Measurements from ENCODE around the gene ODAD4. TPM values are rescaled to one million over a fixed set of nuclear protein-coding genes. Genes with fewer than 3 reads are reported as not detected.

Gene ODAD4
- total RNA-seq, 1 experiment from 2014 or later = 0.98 TPM

GRCh38 chr17:41910701-41911391, 19.6 kb upstream of the ODAD4 start:
- ChIA-PET CTCF (no interaction called here), POLR2A (no interaction called here), RAD21 (ENCODE audit: low non-redundant PET in 1 of 2, low total read pairs in 2 of 2, uncharacterized antibody in 2 of 2, unreplicated experiment in 2 of 2) (no interaction called here)
- Histone ChIP-seq H3K9me2 (ENCODE audit: insufficient read depth) (no peaks in the 10 kb centered on the region), H3K9ac (ENCODE audit: low read length) (no peak overlapping the region), H3K79me2 (ENCODE audit: insufficient read depth, low read length) (peaks cover 59% of the 10 kb centered on the region), H3K9me3 (ENCODE audit: control insufficient read depth in 1 of 2, insufficient read depth in 1 of 2, low read depth in 1 of 2, low read length in 2 of 2) (no peaks in the 10 kb centered on the region), H3K27me3 (ENCODE audit: insufficient read depth, low read length) (no peaks in the 10 kb centered on the region), H3K4me2 (ENCODE audit: low read length) (no peak overlapping the region), H3K27ac (ENCODE audit: low read depth, low read length) (no peak overlapping the region), H3K4me1 (ENCODE audit: control insufficient read depth in 1 of 2, insufficient read depth in 2 of 2, low read length in 2 of 2) (peaks cover 0 to 17% of the 10 kb centered on the region in 2 experiments; a peak in 2 of 4 replicates), H3K36me3 (ENCODE audit: control insufficient read depth in 1 of 2, insufficient read depth in 2 of 2, low read length in 2 of 2) (peaks cover 52 to 71% of the 10 kb centered on the region in 2 experiments), H3K4me3 (replicated peaks in 1 of 2; ENCODE audit: low read depth in 1 of 2, low read length in 2 of 2) (no peak overlapping the region), H2AFZ (ENCODE audit: low read depth, low read length, poor library complexity, severe bottlenecking) (no peak overlapping the region), H4K20me1 (ENCODE audit: insufficient read depth) (no peaks in the 10 kb centered on the region)
- intact Hi-C loops (cut with micrococcal nuclease) = no loop called here
- DNase-seq (ENCODE audit: low read depth, low spot score) = no peak
- ATAC-seq = no peak
- no peak for TF ChIP-seq EGR1 (IDR thresholded peaks at IDR 0.05; ENCODE audit: low read depth)
- TF ChIP-seq SP1 (IDR thresholded peaks at IDR 0.05; ENCODE audit: low read depth) = no peak
- no peak for TF ChIP-seq EZH2 (IDR thresholded peaks at IDR 0.05)
- TF ChIP-seq ZBTB33 (IDR thresholded peaks at IDR 0.05; ENCODE audit: extremely low read depth, insufficient replicate concordance, low read length) = no peak
- no peak for TF ChIP-seq ELF1 (IDR thresholded peaks at IDR 0.05; ENCODE audit: borderline replicate concordance, low read depth)
- TF ChIP-seq ZFX (IDR thresholded peaks at IDR 0.05) = no peak
- TF ChIP-seq EZH2phosphoT487 (IDR thresholded peaks at IDR 0.05; ENCODE audit: borderline replicate concordance) = no peak
- no peak for TF ChIP-seq CTCF (IDR thresholded peaks at IDR 0.05 in 2 of 3, conservative IDR thresholded peaks at IDR 0.05 in 1 of 3; ENCODE audit: borderline replicate concordance in 1 of 3, insufficient read depth in 1 of 3, low read depth in 2 of 3, low read length in 2 of 3)
- TF ChIP-seq CEBPB (IDR thresholded peaks at IDR 0.05; ENCODE audit: low read depth) = no peak
- no peak for TF ChIP-seq ATF3 (IDR thresholded peaks at IDR 0.05)
- no peak for TF ChIP-seq JUND (IDR thresholded peaks at IDR 0.05)
- TF ChIP-seq CBX3 (IDR thresholded peaks at IDR 0.05; ENCODE audit: low read depth) = no peak
- no TSS peak for BruUV-seq (replicated peaks)
